HG03457 (cell line): Measurements from ENCODE around the gene STARD5.
A peak's percentile ranks its signal among the peaks of the same experiment; 100 is the strongest.

ENCODE experiments used
- ATAC-seq: cut with Tn5 transposase; IDR thresholded peaks from one replicate; pipeline ENCODE4 v1.9.1; 2021; ENCODE audit warnings: moderate number of reproducible peaks; ENCODE audit not compliant: unreplicated experiment

Gene STARD5

DNA sequence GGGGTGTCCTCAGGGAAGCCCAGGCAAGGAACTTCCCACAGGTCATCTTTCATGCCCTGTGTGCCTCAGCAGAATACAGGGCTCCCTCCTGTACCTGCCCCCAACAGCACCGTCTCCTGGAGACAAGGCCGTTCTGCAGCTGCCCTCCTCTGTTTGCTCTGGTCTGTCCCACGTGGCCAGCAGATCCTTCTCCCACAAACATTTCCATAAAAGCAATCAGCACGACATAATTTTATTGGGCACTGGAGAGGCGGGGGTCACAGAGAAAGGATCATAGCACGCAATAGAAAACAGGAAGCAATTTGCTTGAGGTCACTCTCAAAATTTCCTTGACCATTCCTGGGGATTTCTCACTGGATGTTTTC is 29.4 kb downstream of the STARD5 start:
- ATAC-seq = no peak

DNA sequence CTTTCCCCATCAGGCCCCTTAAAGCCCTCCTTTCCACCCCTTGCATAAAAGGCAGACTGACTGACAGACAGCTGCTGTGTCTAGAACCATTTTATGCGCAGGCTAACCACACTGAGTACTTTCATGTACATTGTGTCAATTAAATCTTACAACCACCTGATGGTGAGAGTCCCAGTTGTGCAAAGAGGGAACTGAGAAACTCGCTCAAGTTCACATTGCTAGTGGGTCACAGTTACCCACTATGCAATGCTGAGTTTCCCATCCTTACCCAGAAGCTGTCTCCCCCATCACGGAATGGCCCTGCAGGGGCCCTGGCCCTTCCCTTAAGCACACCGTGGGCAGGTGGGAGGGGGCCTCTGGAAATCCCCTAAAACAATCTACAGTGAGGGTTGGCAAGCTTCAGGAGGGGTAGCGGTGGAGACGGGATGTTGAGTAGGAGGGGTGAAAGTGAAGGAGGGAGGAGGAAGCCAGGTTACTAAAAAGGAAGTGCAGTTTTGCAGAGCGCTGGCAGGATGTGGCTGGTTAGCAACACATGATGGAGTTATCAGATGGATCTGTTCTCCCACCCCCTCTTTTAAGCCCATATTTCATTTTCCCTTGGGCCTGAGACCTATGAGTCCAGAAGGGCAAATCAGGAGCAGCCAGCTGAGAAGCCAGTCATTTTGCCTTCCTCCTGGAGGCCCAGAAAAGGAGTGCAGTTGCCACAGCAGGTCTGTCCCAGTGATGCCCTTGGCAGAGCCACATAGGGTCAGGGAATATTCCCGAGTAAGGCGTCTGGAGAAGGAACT is 30.0 kb downstream of the STARD5 start:
- peak; percentile 65 for ATAC-seq

DNA sequence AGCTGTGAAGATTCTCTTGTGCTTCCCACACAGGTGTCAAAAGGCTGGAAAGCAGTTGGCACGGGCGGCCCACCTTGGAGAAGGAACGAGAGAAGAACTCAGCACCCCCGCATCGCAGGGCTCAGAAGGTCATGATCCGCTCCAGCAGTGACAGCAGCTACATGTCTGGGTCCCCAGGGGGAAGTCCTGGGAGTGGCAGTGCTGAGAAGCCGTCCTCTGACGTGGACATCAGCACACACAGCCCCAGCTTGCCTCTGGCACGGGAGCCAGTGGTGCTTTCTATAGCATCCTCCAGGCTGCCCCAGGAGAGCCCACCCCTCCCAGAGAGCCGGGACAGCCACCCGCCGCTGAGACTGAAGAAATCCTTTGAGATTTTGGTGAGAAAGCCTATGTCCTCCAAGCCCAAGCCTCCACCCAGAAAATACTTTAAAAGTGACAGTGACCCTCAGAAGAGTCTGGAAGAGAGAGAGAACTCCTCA is 31.4 kb downstream of the STARD5 start:
- ATAC-seq = no peak

DNA sequence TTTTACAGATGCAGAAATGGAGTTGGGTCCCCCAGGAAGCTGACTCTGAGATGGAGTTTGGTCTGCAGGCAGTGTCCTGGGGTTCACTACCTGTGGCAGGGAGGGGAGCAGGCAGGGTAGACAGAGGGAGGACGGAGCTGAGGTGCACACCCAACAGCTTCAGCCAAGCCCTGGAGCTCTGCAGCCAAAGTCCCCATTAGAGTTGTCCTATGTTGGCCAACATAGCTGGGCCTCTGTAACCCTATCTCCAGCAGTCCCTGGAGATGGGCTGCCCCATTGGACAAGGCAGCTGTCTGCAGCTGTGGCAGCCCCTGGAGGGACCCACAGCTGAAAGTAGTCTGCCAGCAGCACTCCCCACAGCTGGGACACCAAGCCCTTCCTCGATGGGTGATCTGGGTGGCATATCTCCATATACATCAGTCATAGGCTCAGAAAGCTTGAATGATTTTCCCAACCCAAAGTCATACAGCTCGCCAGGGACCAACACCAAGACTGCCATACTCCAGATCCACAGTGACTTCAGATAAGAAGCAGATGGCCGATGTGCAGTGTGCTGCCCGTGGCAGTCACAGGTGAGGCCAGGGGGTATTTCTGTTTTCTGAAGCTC is 31.9 kb downstream of the STARD5 start:
- ATAC-seq = no peak

DNA sequence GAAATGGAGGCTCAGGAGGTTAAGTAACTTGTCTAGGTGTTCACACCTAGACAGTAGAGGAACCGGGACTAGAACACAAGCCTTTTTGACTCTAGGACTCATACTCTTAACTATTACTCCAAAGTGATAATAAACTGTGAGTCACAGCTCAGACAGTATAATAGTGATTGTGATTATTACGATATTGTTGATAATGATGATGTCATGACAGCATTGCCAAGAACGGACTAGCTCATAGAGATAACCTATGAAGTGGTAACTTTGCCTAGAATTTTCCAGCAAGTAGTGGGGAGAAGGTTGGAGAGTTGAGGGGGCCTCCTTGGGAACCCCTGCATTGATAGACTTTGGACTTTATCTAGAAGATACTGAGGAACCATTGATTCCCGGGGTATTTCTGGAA is 34.0 kb downstream of the STARD5 start:
- no peak for ATAC-seq

DNA sequence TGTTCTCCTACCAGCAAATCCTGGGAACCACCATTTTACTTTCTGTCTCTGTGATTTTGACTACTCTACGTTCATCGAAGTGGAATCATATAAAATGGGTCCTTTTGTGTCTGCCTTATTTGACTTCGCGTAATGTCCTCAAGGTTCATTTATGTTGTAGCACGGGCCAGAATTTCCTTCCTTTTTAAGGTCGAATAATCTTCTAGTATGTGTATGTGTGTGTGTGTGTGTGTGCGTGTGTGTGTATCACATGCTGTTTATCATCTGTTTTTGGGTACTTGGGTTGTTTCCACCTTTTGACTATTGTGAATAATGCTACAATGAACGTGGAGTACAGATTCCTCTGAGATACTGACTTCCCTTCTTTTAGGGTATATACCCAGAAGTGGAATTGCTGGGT is 35.3 kb downstream of the STARD5 start:
- no peak for ATAC-seq

DNA sequence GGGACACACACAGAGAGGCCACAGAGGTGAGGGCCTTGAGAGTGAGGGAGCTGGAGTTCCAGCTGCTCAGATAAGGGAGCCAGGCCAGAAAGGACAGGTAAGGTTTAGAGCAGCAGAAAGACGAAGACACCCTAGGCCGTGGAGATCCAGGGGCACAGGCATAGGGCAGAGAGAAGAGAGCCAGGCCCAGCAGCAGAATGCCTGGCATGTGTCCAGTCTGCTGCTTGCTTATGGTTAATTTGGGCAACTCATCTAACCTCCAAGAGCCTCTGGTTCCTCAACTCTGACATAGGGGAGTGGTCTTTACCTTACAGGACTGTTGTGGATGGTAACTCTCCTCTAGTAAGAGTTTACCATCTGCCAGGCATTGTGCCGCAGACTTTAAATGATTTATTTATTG is 35.9 kb downstream of the STARD5 start:
- ATAC-seq = no peak

DNA sequence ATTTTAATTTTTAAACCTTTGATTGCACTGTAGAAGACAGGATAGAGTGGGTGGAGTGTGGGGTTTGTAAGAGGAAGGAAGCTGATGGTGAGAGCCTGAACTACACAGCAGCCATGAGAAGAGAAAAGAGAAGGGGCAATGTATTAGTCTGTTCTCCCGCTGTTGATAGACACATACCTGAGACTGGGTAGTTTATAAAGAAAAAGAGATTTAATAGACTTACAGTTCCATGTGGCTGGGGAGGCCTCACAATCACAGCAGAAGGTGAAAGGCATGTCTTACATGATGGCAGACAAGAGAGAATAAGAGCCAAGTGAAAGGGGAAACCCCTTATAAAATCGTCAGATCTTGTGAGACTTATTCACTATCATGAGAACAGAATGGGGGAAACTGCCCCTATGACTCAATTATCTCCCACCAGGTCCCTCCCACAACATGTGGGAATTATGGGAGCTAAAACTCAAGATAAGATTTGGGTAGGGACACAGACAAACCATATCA is 37.3 kb downstream of the STARD5 start:
- ATAC-seq = no peak

DNA sequence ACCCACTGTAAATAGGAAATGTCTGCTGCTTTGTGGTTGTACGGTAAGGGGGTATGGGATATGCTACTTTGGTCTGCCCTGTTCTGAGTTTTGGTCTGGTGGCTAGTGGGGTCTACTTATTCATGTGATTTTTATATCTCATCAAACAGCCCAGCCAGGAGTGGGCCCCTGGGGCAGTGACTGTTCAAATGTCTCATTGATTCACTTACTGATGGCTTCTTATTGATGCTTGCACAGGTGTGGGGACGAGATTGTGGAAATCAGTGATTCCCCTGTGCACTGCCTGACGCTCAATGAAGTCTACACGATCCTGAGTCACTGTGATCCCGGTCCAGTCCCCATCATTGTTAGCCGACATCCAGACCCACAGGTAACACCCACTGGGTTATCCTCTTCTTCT is 38.5 kb downstream of the STARD5 start:
- no peak for ATAC-seq

DNA sequence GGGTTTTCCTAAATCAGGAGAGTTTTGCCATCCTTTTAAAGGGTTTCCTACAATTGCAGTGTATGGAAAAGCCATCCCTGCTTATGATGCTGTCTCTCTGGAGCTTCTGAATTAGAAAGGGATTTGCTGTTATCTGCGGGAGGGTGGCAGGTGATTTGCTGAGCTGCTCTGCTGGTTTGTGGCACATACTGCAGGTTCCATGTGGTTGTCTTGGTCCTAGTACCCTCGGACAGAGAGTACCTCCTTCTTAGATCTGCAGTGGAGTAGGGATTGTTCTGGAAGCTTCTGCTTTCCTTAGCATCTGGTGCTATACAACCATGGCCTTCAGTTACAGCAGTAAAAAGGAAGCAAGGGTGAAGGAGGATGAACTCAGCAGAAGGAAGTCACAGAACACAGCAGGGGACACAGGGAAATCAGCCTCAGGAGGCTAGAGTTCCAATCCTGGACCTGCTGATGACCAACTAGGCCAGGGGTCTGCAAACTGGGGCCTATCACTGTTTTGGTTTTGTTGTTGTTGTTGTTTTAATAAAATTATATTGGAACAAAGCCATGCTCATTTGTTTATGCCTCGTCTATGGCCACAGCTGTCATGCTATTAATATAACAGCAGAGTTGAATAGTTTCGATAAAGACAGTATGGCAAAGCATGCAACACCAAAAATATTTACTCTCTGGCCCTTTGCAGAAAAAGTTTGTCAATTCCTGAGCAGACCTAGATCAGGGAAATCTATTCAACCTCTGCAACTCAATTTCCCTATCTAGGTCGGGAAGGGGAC is 39.5 kb downstream of the STARD5 start:
- no peak for ATAC-seq

DNA sequence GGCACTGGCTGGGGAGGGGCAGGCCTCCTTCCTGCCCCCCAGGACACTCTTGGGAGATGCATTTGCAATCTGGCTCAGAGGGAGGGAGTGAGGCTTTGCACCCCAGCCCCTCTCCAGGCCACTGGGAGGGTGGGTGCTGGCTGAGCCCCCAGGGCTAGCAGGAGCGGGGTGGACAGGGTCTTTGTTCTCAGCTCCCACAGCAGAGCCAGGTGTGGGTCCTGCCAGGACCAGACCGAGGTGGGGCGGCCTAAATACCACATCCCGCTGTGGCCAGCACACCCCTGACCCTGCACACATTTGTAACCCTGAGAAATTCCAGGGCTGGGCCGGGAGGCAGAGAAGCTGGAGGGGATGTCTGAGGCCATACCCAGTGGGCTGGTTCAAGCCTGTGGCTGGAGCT is 41.0 kb downstream of the STARD5 start:
- ATAC-seq = no peak

DNA sequence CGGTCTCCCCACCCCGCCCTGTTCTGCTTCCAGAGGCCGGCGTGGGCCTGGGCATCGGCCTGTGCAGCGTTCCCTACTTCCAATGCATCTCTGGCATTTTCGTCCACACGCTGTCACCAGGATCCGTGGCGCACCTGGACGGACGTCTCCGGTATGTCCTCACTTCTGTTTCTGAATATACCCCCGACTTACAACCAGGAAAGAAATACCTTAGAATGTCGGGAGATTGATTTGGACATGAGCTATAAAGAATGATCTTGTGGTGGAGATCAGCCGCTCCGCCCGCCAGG is 41.4 kb downstream of the STARD5 start:
- no peak for ATAC-seq

DNA sequence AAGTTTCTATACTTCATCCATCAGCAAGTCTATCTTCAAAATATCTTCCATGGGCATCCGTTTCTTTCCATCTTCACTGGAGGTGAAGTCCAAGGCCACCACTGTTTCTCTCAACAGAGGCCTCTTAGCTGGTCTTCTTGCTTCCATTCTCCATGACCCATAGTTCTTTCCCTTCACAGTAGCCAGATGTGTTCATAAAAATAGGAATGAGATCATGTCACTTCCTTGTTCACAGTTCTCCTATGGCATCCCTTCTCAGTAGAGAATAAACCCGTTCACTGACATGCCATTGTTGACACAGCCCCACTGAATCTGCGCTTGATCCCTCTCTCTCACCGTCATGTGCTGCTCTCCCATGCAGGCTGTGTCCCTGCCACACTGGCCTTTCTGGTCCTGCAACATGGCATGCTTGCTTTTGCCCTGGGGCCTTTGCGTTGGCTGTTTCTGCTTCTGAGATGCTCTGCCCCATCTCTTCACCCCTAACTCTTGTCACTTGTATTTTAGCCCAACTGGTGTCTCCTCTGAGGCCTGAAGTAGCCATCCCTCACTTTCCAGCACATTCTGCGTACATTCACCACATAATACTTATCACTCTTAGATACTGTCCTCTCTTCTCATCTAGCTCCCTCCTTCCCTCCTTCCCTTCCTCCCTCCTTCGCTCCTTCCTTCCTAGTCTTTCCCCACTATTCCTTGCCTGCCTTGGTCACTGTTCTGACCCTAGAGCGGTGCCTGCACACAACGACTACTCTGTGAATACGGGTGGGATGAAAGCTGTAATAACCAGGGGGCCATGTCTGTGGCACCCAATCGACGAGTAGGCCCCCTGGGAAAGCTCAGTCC is 42.0 kb downstream of the STARD5 start:
- ATAC-seq = no peak

DNA sequence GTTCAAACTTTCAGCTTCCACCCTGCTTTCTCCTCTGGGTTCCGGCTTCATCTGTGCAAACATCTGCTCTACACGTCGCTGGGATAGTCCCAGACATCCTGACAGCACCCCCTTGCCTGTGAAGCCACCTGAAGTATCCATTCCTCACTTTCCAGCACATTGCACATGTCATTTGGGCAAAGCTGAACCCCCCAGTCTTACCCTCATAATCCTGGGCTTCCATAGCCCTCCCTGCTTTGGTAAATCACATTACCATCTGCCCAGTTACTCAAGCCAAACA is 42.5 kb downstream of the STARD5 start:
- no peak for ATAC-seq

DNA sequence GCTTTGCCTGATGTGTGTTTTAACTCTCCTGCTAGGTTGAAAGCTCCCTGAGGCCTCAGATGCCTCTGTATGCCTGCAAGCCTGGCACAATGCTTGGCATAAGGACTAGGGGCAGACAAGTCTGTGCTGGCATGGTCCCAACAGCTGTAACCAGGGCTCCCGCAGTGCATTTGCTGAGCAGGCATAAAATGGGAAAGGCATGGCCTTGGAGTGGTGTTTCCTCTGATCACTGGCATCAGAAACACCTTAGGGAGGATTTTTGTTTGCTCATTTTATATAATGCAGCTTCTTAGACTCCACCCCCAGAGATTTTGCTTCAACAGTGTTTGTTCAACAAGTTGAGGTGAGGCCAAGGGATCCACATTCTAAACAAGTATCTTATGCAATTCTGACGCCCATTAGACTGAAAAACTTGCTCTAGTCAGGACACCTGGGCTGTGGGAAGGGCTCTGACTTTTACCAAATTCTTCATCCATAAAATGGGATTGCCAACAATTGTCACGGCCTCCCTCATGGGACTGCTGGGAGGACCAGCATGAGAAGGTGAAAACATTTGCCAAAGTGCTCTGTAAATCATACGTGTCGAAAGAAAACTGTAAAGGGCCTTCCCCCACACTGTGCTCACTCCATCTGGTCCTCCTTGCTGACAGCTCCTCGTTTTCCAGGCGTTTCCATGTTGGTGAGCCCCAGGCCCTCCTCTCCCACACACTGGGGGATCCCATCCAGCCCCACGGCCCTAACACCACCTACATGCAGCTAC is 43.1 kb downstream of the STARD5 start:
- ATAC-seq = no peak

DNA sequence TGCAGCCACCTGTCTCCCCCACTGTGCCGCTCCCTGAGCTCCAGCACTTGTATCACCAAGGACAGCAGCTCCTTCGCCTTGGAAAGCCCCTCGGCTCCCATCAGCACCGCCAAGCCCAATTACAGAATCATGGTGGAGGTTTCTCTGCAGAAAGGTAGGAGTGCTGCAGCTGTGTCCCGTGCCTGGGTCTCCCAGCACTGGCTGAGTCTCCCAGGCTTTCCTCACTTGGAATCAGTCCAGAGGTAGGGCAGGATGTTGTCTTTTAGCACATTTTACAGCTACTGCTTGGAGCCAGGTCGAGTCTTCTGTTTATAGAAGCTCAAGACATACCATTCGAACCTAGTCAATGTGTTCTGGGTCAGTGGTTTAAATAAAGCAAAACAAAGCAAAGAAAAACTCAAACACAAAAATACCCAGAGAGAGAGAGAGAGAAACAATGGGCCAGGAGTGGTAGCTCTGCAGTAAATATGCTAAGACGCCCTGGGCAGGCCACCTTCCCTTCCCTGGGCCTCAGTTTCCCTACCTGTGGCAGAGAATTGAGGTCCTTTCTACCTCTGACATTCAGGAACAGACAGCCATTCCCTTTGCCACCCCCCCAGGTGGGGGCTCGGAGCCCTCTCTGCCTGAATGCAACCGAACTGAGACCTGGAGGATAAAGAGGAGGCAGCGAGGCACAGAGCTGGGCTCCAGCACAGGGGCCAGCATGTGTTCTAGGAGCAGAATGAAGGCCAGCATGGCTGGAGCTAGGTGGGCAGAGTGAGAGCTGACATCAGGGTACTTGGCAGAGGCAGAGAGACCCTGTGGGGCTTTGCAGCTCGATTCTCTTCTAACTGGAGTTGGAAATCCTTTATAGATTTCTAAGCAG is 44.1 kb downstream of the STARD5 start:
- ATAC-seq = no peak

DNA sequence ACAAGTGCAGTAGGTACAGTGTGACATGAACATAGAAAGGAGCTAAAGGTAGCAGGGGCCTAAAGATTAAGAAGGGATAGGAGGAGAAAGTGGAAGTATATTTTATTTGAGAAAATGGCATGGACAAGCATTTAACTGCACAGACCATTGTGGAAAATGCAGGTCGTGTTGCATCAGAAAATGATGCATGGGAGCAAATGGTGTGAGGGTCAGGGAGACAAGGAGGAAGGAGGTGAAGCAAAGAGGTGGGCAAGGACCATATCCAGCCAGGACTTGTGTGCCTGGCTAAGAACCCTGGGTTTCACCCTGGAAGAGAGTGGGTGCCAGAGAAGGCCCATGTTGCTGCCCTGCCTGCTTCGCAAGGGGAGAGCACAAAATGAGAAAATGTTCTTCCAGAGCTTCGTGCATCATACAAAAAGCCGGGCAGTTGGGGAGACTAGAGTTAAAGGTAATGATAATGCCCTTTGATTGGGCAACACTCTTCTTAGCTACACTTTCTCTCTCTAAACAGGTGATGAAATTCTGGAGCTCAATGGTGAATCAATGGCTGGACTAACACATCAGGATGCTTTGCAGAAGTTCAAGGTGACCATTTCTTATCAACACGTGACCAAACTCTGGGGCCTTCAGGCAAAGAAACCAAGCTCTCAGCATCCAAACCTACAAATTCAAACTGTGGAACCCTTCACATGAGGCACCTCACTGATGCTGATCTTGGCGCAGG is 45.5 kb downstream of the STARD5 start:
- ATAC-seq = no peak

DNA sequence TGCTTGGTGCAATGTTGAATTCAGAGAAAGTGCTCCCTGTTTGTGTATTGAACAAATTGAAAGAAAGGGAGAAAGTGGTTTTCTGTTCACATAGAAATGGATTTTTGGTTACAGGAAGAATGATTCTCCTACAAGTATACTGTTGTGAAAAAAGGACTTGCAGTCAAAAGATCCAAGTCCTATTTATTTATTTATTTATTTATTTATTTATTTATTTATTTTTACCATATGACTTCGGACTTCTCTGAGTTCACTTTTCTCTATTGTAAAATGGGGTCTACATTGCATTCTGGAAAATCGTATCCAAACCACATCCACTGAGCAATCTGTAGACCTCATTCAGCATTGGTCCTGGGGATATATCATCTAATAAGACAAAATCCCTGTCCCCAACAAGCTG is 46.1 kb downstream of the STARD5 start:
- no peak for ATAC-seq

DNA sequence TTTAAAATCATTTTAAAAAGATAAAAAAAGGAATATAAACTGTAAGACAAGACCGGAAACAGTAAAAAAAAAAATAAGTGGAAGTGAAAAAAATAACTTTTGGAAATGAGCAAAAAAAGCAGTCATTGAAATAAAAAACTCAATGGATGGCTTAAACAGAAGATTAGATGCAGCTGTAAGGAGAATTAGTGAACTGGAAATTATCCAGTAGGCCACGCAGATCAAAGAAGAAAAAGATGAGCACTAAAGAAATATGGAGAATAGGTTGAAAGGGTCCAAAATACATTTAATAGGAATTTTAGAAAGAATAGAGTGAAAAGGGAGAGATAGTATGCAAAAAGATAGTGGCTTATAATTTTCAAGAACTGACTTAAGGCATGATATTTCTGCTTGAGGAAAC is 47.0 kb downstream of the STARD5 start:
- ATAC-seq = no peak
